GM11168 (cell line): ENCODE data around the gene FRMD4A.
"Not testable (repeated sequence)": the region's sequence is repeated elsewhere in the genome, so short reads cannot be mapped to it uniquely, and the experiment has no call there.

ENCODE experiments used
- in situ Hi-C: fragments of 300-500 bp; cut with MboI; formaldehyde crosslinking; loops from one replicate; pipeline ENCODE4 v1.12.0; 2022; ENCODE audit warnings: low sequenced_read_pairs; ENCODE audit not compliant: unreplicated experiment

The FRMD4A gene

DNA sequence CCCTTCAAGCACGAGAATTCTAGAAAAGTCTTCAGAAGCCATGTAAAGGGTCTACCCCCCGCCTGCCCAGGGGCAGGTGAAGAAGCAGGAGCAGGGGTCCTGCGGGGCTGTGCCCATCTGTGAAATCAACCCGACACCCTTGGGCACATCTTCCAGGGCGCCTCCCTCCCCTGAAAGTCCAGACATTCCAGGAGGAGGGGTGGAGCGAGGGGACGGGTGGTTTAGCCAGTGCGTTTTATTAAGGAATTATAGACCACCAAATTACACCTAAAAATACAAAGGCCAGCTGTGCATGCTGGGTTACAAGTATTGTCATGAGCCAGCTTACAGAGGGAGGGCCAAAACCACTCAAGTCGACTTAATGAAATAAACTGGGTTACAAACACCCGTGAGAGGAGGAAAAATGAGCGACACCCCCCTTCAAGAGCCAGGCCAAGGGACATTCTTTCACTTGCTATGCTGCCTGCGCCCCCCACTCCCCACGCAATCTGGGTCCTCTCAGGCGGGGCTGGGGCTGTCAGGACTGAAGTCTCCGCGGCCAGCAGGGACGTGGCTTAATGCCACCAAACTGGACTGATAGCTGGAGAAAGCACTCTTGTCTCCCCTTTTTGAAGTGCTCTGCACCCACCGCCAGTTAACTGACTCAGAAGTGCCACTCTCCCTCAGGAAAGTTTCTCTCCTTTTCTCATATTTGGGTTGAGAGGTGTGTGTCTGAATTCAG is 360.3 kb downstream of the FRMD4A start:
- in situ Hi-C loops, result no loop called here

DNA sequence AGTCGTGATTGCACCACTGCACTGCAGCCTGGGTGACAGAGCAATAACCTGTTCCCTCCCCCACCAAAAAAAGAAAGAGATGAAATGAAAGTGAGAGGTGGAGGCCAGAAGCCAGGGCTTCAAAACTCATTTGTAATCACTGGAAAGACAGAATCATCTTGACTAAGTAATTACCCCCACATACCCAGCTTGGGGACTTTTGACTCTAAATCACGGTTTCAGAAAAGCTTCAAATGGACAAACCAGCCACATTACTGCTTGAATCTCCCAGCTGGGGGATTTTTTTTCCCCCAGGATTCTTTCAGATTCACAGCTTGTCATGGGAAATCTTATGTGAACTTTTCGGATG is 361.0 kb downstream of the FRMD4A start:
- in situ Hi-C loops, result no loop called here

DNA sequence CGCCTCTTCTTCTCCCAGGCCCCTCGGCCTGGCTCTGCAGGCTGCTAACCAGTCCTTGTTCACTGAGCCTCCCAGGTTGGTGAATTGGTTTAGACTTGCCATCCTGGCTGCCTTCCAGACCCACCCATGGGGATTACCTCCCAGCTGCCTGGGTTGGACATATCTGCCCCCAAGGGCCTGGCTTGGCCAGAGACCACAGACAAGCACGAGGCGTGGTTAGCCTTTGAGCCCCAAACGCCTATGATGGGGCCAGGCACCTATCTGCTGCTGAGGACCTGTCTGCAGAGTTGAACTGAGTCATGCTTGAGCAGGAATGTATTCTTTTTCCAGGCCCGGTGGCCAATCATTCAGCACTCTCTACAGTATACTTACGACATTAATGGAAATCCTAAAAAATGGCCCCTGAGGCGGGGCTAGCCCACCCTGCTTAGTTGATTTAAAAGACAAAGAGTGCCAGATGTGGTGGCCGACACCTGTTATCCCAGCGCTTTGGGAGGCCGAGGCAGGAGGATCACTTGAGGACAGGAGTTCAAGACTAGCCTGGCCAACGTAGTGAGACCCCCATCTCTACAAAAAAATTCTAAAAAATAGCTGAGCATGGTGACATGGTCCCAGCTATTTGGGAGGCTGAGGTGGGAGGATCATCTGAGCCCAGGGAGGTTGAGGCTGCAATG is 361.5 kb downstream of the FRMD4A start:
- in situ Hi-C loops, result no loop called here

DNA sequence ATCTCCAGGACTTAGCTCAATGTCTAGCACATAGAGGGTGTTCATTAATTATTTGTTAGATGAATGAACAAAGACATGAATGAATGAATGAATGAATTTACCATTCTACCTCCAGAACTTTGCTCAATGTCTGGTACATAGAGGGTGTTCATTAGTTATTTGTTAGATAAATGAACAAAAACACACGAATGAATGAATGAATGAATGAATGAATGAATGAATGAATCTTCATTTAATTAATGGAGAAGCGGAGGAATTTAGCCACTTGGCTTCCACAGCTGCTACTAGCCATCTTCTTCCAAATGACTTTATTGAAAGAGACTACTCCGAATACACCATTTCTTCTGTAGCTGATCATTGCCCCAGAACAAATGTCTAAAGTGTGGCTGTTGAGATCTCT is 368.9 kb downstream of the FRMD4A start:
- in situ Hi-C loops, result no loop called here

DNA sequence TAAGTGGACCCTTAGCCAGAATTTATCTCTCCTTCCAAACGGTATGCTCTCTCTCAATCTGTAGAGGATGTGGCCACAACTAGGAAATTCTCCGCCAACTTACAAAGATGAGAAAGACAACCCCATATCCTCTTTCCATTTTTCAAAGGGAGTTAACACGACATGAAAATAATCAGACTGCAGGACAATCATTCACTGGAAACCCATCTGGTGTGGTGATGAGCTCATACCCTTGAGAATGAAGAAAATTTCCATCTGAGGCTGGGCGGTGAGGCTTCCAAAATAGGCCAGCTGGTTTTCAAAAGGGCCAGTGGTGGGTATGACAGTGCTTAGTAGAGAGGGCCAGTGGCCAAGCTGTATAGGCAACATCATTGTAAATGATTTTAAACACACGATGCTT is 369.6 kb downstream of the FRMD4A start:
- in situ Hi-C loops, result no loop called here

DNA sequence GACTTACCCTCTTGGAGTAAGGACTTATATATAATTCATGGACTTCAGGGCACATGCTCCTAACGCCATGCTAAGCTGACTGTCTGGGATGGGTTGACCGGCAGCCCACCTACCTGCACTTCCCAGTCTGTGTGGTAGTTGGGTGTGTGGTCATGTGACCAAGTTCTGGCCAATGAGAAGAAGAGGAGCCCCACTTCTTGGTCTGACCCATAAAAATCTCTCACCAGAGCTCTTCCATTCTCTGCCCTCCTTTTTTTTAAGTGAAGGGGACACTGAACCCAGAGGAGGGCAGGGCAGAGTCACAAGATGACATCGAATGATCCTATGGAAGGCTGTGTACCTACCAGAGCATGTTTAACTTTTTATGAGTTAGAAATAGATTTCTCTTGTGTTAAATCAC is 370.1 kb downstream of the FRMD4A start:
- in situ Hi-C loops, result no loop called here

DNA sequence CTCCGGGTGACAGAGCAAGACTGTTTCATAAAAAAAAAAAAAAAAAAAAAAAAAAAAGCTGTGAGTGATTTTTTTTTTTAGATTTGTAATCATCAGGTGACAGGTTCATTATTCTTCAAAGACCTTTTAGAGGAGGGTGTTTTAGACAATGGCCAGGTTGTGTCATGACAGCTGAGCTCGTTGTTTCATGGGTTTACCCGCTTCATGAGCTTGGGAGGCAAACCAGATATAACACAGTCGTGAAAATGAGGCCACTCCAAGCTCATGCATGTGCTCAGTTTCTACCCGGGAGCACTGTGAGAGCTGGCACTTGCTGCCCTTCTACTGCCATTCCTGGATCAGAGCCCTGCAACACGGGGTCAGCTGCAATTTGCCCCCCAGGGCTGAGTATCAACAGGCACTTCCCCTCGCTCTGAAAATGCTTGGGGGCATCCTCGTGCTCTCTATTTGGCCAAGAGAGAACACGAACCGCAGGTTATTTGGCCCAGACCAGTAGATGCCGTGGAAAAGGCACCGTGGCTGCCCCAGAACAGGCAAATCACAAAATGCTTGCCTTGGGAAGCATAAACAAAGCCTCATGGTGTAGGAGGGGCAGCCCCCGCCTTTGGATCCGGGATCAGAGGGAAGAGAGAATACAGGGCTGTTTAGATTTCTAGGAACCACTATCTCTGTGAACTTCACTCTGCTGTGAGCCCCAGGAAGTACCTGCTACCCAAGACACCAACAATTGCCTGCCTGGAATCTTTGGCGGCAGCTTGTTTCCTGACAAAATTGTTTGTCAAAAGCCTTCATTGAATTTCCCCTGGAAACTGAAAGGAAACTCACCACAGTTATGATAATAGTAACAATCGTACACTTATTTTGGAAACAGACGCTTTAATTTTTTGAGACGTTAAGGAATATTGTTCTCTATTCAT is 371.0 kb downstream of the FRMD4A start:
- in situ Hi-C loops, result no loop called here

DNA sequence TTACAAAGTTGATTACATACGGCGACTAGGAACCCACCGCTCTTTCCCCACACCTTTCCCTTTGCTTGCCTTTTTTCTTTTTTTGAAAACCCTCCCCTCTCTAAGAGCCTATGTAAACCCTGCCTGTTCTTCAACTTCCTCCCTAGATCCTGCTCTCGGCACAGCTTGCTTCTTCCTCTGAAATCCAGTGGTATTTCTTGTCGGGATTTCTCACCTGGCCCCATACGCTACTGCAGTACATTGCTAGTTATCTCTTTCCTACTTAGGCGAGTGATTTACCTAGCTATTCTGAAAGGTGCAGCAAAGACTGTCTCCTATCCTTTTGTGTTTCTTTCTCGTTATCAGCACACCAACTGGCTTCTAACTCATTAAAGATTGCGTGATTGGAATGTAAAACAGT is 372.9 kb downstream of the FRMD4A start:
- in situ Hi-C loops, result no loop called here

DNA sequence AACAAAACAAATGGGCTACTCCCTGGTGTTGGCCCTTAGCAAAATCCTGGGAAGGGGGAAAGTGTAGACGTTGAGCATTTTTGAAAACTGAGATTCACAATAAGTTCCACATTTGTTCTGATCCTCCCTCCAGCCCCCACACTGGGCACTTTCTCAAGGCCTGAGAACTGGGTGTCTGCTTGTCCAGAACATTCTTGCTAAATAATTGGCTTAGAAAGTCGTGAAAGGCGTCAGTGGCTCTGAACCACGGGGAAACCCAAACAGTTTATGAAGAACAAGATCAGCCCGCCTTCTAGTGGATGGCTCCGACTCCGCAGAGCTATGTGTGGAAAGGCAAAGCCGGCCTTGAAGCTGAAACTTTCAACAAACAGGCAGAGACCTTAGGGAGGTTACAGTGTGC is 373.9 kb downstream of the FRMD4A start:
- in situ Hi-C loops, result no loop called here

DNA sequence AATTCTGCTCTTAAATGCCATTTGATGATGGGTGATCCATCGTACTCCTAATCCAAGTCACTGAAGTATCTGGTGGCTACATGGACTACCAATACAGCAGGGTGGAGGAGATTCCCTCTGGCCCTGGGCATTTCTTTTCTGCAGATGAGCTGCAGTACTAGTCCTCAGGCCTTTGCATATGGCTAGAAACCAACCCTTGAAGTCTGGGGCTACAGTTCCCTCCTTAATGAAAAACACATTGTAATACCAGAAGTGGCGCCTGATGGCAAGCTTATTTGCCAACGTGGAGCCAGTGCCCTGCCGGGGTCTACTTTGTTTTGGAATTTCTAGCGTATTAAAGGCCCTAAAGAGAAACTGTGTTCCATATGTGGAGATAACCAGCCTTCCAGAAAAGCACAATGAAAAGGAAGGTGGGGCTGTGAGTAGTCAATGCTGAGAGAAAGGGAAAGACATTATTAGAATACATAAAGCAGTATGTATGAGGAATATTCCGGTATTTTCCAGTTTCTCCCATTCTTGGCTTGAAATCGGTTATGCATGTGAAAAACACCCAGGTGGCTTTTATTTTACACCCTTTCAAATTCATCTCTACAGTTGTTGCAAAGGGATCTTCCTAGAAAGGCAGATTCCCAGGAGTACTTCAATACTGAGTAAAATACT is 375.2 kb downstream of the FRMD4A start:
- in situ Hi-C loops, result no loop called here

DNA sequence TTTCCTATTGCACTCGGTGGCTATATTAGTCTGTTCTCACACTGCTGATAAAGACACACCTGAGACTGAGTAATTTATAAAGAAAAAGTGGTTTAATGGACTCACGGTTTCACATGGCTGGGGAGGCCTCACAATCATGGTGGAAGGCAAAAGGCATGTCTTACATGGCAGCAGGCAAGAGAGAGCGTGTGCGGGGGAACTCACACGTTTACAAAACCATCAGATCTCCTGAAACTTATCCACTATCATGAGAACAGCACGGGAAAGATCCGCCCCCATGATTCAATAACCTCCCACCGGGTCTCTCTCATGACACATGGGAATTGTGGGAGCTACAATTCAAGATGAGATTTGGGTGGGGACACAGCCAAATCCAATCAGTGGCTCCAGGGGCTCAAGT is 376.5 kb downstream of the FRMD4A start:
- in situ Hi-C loops, result not testable (repeated sequence)

DNA sequence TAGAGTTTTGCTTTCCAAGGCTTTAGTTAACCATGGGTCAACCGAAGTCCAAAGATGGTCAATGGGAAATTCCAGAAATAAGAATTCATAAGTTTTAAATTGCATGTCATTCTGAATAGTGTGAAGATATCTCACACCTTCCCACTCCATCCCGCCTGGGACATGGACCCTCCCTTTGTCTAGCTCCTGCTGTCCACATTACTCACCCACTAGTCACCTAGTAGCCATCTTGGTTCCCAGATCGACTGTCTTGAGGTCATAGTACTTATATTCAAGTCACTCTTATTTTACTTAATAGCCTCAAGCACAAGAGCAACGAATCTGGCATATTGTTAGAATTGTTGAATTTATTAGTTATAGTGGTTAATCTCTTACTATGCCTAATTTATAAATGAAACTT is 377.4 kb downstream of the FRMD4A start:
- in situ Hi-C loops, result no loop called here

DNA sequence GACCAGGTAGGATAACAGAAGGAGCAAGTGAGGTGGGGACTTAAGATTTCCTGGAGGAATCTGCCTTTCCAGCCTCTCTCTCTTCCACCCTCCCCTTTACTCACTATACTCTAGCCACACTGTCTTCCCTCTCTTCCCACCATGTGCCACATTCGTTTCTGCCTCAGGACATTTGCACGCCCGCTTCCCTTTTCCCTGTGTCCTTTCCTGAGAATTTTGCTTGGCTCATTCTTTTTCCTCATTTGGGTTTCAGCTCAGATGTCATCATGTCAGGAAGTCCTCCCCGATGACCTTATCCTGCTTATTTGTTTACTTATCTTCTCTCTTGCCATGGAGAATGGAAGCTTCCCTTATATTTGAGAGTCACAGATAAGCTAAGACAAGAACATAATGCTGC is 380.2 kb downstream of the FRMD4A start:
- in situ Hi-C loops, result no loop called here

DNA sequence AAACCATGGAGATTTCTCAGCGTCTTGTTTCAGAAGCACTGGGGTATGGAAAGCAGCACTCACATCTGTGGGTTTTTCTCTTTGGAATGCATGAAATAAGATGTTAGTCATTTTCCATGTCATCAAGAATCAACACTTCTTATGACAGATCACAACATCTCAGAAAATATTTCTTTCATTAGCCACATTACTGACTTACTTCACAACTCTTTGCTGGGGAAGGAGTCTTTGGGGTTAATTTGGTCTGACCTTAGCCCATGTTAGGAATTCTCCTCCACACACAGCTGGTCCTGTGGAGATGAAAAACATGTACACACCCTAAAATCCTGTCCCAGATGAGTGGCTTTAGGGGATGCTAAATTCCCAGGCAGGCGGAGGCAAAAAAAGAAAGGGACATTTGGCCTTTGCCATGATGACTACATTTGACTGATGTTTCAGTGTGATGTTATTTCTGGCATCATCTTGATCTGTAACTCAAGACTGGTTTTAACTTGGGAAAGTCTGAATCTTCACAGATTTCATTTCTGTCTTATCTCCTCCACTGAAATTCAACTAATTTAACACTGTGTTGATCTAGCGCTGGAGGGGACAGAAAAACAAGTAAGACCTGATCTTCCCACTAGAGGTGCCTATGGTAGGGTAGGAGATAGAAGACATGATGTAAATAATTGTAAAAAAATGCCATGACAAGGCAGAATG is 380.7 kb downstream of the FRMD4A start:
- in situ Hi-C loops, result no loop called here

DNA sequence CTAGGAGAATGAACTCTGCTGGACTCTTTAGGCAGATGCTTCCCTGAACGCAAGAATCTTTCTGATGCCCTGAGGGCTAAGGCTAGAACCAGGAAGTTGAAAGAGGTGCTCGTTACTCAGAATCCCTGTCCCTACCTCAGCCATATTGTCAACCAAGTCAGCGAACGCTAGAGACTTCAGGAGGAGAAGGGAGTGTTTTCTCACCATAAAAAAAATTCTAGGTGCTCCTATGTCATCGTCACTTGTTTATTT is 384.6 kb downstream of the FRMD4A start:
- in situ Hi-C loops, result no loop called here

DNA sequence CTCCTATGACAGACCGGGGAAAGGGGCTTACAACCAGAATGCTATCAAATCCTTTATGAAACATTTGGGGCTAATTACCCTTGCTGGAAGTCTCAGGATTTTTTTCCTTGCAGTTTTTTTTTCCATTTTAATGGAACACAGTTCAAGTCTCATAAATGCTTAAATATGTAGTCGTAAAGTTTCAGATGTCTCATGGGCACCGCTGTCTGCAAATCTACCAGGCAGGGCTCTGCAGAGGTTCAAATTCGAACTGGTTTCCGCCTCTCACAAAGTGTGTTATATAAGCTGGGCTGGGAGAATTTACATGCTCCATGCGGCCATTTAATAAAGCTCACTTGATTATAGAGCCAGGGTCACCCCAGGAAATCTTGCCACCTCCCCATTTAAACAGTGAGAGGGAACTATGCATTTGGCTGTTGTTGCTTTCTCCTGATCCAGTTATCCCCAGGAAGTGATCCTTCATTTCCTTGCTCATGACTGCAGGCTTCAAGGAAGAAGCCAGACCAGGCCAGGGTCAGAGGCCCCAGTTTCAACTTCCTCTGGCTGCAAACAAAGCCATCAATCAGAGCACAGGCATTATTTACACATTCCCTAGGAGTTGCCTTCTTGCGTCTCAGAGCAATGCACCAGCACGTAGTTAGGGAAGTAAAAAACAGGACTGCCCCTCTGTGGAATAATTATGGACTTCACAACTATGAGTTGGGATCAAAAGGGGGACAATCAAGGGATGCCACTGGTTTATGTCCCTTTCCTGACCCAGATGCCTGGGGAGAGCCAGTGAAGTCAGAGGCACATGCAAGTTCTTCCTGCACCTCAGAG is 385.1 kb downstream of the FRMD4A start:
- in situ Hi-C loops, result no loop called here

DNA sequence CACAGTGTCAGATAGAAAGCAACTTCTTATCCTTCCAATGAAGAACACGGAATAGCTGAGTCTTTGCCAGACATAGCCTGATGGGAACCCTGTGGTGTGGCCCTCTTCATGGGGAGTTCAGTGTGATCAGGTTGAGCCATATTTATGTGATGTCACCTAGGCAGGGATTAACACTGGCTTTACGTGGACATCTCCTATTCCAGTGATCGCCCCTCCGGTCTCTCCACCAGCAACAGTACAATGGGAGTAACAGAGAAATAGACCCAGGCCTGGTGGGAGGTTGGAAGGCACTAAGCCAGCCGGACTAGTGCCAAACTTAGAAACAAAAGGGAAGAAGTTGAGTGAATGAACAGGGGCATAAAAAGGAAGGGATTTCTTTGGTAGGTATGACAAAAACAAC is 385.9 kb downstream of the FRMD4A start:
- in situ Hi-C loops, result no loop called here

DNA sequence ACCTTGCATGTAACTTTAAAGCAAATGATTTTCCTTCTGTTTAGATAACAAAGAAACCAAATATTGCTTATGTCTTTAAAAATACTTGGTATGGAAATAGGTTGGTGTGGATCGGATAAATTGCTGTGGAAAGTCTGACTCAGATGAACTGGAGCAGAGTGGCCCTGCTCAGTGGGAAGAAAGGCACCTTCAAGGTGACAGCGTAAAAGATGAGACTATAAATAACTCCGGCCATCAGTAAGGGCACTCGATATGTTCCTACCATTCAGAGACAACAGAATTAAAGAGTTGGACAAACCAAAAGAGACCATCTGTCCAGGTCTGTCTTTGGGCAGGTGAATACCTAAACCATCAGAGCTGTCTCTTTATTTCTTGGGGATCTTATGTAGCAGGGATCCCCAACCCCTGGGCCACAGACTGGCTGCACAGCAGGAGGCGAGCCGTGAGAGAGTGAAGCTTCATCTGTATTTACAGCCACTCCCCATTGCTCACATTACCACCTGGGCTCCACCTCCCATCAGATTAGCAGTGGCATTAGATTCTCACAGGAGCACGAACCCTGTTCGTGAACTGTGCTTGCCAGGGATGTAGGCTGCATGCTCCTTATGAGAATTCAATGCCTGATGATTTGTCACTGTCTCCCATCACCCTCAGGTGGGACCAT is 386.9 kb downstream of the FRMD4A start:
- in situ Hi-C loops, result no loop called here

DNA sequence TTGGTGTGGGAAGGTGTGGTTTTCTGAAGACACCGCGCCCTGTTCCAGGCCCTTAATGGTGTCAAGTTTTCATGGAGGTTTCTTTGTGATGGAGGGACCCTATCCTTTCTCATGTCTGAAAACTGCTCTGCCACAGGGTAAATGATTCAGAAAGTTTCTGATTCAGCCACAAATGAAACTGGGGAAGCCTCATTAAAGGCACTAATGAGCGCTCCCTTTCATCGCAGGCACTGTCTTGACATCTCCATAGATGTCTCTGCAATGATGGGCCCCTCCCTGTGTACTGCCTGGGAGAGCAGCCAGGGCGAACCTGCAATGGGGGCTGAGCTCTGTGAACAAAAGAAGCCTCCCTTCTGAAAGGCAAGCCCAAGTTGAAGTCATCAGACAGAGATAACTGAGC is 388.7 kb downstream of the FRMD4A start:
- in situ Hi-C loops, result no loop called here
